Ovary (tissue), 9 donors: ENCODE data around the gene ANKRD44. TPM values are rescaled to one million over a fixed set of nuclear protein-coding genes. Genes with fewer than 3 reads are reported as not detected.

Experiments used
- DNase-seq, 5 donors: peaks; one replicate each; pipeline ENCODE4 v3.0.0-alpha.2; 2019 to 2020
- H3K27ac ChIP-seq, 2 donors: fragments of 200-600 bp; one replicate each; pipeline versions ENCODE4 v1.5.1 to v1.8.0; 2019 to 2022
- H3K27me3 ChIP-seq: fragments of 200-600 bp; one replicate; pipeline ENCODE4 v1.8.0; 2022
- H3K36me3 ChIP-seq: fragments of 200-600 bp; sonication (generic); one replicate; pipeline ENCODE4 v1.5.1; 2019
- H3K4me1 ChIP-seq: one replicate; pipeline ENCODE4 v1.8.1; 2013; ENCODE audit warnings: mild to moderate bottlenecking, moderate library complexity; ENCODE audit not compliant: insufficient read depth
- H3K4me3 ChIP-seq: fragments of 200-600 bp; sonication (generic); one replicate; pipeline ENCODE4 v1.5.1; 2017
- H3K9me3 ChIP-seq, 2 donors: fragments of 200-600 bp in 1 of 2; sonication (generic) in 1 of 2; one replicate each; pipeline versions ENCODE4 v1.5.1 to v1.8.1; 2013 to 2019; ENCODE audit warnings: mild to moderate bottlenecking in 1 of 2, moderate library complexity in 1 of 2
- CTCF ChIP-seq, 3 donors: fragments of 450-650 bp in 2 of 3; fragments of 200-600 bp in 1 of 3; IDR thresholded peaks; one replicate each; pipeline versions ENCODE4 v1.5.1 to v1.8.0; 2016 to 2022; ENCODE audit warnings: antibody characterized with exemption in 3 of 3, mild to moderate bottlenecking in 1 of 3
- EP300 ChIP-seq: sonication (generic); formaldehyde crosslinking; IDR thresholded peaks from one replicate; pipeline ENCODE4 v1.6.1; 2017; ENCODE audit warnings: antibody characterized with exemption
- POLR2A ChIP-seq: fragments of 450-650 bp; IDR thresholded peaks from one replicate; pipeline ENCODE4 v1.6.1; 2017; ENCODE audit warnings: antibody characterized with exemption, mild to moderate bottlenecking, moderate library complexity
- WGBS, 3 donors: extraction: QIAGEN DNeasy Blood & Tissue Kit in 1 of 3; methylation state at CpG; one replicate each; pipeline versions ENCODE4 v1.1.5 to v1.1.7; 2013 to 2017; 5-methylcytosine and 5-hydroxymethylcytosine counted together
- intact Hi-C, 4 donors: fragments of 100-400 bp; cut with DNase I; formaldehyde crosslinking; loops; one replicate each; pipeline versions ENCODE4 v1.11.0 to v1.15.1; 2022 to 2023
- polyA plus RNA-seq, 2 donors: library from polyadenylated mRNA; stranded (reverse); fragments of 200-250 nt in 1 of 2; fragments of 350-450 nt in 1 of 2; fragmentation: Illumina TruSeq in 1 of 2; extraction: RNeasy Lipid Tissue Mini Kit (QIAGEN cat#74804) in 1 of 2; gene quantifications; one replicate each; pipeline ENCODE4 v1.2.3, GENCODE V29; 2013 to 2014
- total RNA-seq, 7 donors: library from RNA; depleted of rRNA in 2 of 7; stranded (reverse); fragments of >200 nt in 2 of 7; fragmentation: NEBNext Ultra II Directional in 3 of 7; extraction: Animal tissue kit (Norgen Biotek cat#: 25700) in 3 of 7; gene quantifications; one replicate each; pipeline versions ENCODE4 v1.1.0 to v1.2.4, GENCODE V29; 2016 to 2023
- donor health status: DM: no; HTN: no; CAD: no; lungs with moderate emphysema.
- donor health status: DM: no; HTN: no; CAD: no.
- donor health status: Bipolar disorder and iron deficiency.
- donor health status: DM: yes; HTN: yes; CAD: no.
- donor health status: DM: no; HTN: no; CAD: no.
- donor health status: DM: yes; HTN: yes; CAD: no.

ANKRD44 gene
- total and polyA plus RNA-seq, 9 donors, result 2.6 to 60.0 (median 11.1) TPM

DNA sequence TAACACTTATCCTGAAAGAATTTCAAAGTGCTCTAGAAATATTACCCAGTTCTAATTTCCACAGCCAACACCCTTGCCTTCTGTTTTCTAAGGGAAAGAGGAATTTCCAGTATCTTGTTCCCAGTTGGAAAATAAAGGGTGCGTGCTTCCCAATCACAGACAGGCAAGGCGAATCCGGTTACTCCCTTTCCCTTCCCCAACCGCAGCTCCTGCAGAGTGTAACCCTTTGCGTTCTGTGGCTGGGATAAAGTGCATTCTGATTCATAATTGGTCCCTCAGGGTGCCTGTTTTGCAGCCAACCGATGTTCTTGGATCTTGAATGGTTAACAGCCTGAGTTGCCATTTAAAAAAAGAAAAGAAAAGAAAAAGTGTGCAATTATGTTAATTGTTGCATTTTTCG is 343.5 kb downstream of the ANKRD44 start:
- no peaks in the 10 kb centered on the region for H3K27me3 ChIP-seq
- TF ChIP-seq POLR2A (no peak), CTCF (IDR thresholded peaks at IDR 0.05) (no peak), EP300 (no peak)
- intact Hi-C loops, result no loop called here
- H3K4me3 ChIP-seq, result peak overlapping the region; percentile 11
- H3K9me3 ChIP-seq, result no peaks in the 10 kb centered on the region
- no peaks in the 10 kb centered on the region for H3K4me1 ChIP-seq
- DNase-seq, result no peak
- no peak overlapping the region for H3K27ac ChIP-seq
- no peaks in the 10 kb centered on the region for H3K36me3 ChIP-seq
- WGBS, 3 donors, result 1 to 11% (median 7%) methylated on average over 7 of the region's 7 CpGs

DNA sequence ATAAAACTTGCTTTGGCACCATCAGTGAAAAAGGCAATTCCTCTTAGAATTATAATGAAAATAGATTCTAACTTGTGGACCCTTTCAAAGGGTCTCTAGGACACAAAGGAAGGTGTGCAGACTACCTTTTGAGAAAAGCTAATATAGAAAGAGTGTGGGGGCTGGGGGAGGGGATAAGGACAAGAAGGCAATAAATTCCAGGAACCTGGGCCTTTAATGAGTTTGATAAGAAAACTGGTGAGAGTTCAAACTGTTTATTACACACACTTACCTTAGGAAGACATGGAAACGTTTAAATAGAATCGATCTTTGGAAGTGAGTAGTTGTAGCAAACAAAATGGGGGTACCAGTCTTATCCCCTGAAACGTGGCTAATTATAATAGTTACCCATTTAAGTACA is 344.5 kb downstream of the ANKRD44 start:
- DNase-seq, result no peak
- H3K9me3 ChIP-seq, result no peaks in the 10 kb centered on the region
- no peaks in the 10 kb centered on the region for H3K27me3 ChIP-seq
- H3K27ac ChIP-seq, result no peak overlapping the region
- 43 to 47% (median 43%) methylated on average over 3 of the region's 3 CpGs for WGBS, 3 donors
- intact Hi-C loops, result no loop called here
- H3K4me1 ChIP-seq, result no peaks in the 10 kb centered on the region
- no peaks in the 10 kb centered on the region for H3K36me3 ChIP-seq
- H3K4me3 ChIP-seq, result no peak overlapping the region
- no peak for TF ChIP-seq POLR2A

DNA sequence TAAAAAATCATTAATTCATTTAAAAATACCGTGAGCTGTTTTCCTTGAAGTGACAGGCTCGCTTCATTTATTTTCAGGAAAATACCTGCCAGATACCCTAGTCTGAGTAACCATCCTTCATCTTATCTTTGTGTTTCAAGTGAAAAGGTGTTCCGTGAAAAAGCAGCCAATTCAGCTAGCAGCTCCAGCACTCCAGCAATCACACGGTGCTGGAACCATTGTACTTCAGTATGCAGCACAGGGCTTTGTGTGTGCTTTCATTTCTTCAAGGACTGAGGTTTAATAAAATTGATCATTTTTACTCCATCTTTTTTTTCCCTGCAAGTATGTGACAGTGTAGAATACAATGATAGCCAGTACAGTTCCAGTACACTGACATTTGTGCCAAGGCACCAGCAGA is 344.9 kb downstream of the ANKRD44 start:
- H3K9me3 ChIP-seq, result no peaks in the 10 kb centered on the region
- no peaks in the 10 kb centered on the region for H3K4me1 ChIP-seq
- no peak overlapping the region for H3K4me3 ChIP-seq
- WGBS, 3 donors, result 73 to 81% (median 80%) methylated on average over 4 of the region's 4 CpGs
- no peaks in the 10 kb centered on the region for H3K27me3 ChIP-seq
- intact Hi-C loops, result no loop called here
- TF ChIP-seq EP300 (no peak), POLR2A (no peak), CTCF (IDR thresholded peaks at IDR 0.05) (no peak)
- no peak for DNase-seq
- no peaks in the 10 kb centered on the region for H3K36me3 ChIP-seq
- no peak overlapping the region for H3K27ac ChIP-seq

DNA sequence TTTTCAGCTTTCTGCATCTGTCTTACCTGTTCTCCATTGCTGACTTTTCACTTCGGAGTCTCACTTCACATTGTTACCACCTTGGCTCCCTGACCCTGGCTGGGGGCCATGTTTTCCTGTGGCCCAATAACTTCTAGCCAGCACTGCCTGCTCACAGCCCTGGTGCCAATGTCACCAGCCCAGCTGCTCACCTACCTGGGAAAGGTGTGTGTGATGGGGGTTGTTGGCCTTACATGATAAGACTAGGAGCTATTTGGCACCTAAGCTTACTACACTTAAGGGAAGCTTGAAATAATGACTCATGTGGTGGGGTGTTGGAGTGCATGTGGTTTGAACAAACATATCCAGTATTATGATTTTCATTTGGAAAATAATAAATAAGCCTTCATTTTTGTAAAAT is 346.6 kb downstream of the ANKRD44 start:
- Histone ChIP-seq H3K36me3 (no peaks in the 10 kb centered on the region), H3K27ac (no peak overlapping the region), H3K4me1 (no peaks in the 10 kb centered on the region), H3K9me3 (no peaks in the 10 kb centered on the region), H3K27me3 (no peaks in the 10 kb centered on the region), H3K4me3 (no peak overlapping the region)
- WGBS, 3 donors, result 64 to 76% (median 74%) methylated on average over 1 of the region's 1 CpG
- no peak for DNase-seq
- intact Hi-C loops, result no loop called here
- TF ChIP-seq EP300, result no peak

GRCh38 chr2:196963043-196963442 is 347.5 kb downstream of the ANKRD44 start:
- Histone ChIP-seq H3K27me3 (no peaks in the 10 kb centered on the region), H3K27ac (no peak overlapping the region), H3K36me3 (no peaks in the 10 kb centered on the region), H3K4me3 (no peak overlapping the region), H3K4me1 (no peaks in the 10 kb centered on the region), H3K9me3 (no peaks in the 10 kb centered on the region)
- WGBS, 3 donors, result 77 to 82% (median 81%) methylated on average over 2 of the region's 2 CpGs
- intact Hi-C loops, result no loop called here
- TF ChIP-seq EP300, result no peak
- no peak for TF ChIP-seq POLR2A
- no peak for TF ChIP-seq CTCF (IDR thresholded peaks at IDR 0.05)
- no peak for DNase-seq

- 96 to 99% (median 96%) methylated on average over 2 of the region's 2 CpGs for WGBS, 3 donors
- intact Hi-C loops, result no loop called here
- DNase-seq, result no peak
- TF ChIP-seq EP300, result no peak
- no peak for TF ChIP-seq CTCF (IDR thresholded peaks at IDR 0.05)
- TF ChIP-seq POLR2A, result no peak
- H3K27ac ChIP-seq, result no peak overlapping the region
- no peaks in the 10 kb centered on the region for H3K9me3 ChIP-seq
- H3K36me3 ChIP-seq, result no peaks in the 10 kb centered on the region
- no peak overlapping the region for H3K4me3 ChIP-seq
- no peaks in the 10 kb centered on the region for H3K4me1 ChIP-seq
- no peaks in the 10 kb centered on the region for H3K27me3 ChIP-seq
Observed at GRCh38 chr2:196962325-196962724, 348.3 kb downstream of the ANKRD44 start.
